C4-2B (cell line): ENCODE data around the gene SLC2A4RG.

Experiments
- CTCF ChIP-seq: fragments of 450-650 bp; conservative IDR thresholded peaks from 2 replicates; pipeline ENCODE4 v1.5.1; 2017; ENCODE audit warnings: mild to moderate bottlenecking
- ZFX ChIP-seq: fragments of 450-650 bp; IDR thresholded peaks from 2 replicates; pipeline ENCODE4 v1.6.1; 2017

- TF ChIP-seq CTCF (no peak), ZFX (no peak)
These were observed 41.6 kb downstream of the SLC2A4RG start for GRCh38 chr20:63781181-63781580.
